ENCODE results near the gene EEPD1.

DNA sequence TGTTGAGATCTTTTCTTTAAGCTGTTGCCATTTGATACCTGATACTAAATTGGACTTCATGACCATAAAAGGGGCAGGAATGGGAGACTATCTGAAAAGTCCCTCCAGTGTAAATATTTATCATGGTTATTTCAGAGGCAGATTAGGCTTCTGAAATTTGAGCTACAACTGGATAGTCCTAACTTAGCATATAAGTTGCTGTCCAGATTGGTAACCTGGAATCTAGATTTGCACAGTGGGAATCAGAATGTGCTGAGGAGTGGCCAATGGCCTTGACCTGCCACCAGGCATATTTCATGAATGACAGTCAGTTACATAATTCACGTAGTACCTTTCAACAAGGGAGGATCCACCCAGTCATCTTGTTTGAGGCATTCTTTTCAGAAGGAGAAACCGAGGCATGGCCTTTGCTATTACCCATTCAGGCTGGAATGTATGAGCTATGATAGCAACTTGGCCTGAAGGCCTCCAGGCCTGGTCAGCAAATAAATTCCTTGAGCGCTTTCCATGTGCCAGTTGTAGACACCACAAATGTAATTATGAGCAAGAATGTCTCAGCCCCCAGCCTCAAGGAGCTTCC lies 80.0 kb downstream of the EEPD1 start:
- TF ChIP-seq CTCF (IDR thresholded peaks at IDR 0.05; ENCODE audit: insufficient read depth, low read depth, low read length) (no peak), EZH2 (IDR thresholded peaks at IDR 0.05; ENCODE audit: insufficient read depth, low read length) (no peak)

All from astrocyte (in vitro differentiated cells and primary cell).